HG03457 (cell line): ENCODE data around the gene HLA-DQA1.
"Not testable (repeated sequence)": the region's sequence is repeated elsewhere in the genome, so short reads cannot be mapped to it uniquely, and the experiment has no call there.

Source experiments
- ATAC-seq: cut with Tn5 transposase; IDR thresholded peaks from one replicate; pipeline ENCODE4 v1.9.1; 2021; ENCODE audit warnings: moderate number of reproducible peaks; ENCODE audit not compliant: unreplicated experiment

The HLA-DQA1 gene

DNA sequence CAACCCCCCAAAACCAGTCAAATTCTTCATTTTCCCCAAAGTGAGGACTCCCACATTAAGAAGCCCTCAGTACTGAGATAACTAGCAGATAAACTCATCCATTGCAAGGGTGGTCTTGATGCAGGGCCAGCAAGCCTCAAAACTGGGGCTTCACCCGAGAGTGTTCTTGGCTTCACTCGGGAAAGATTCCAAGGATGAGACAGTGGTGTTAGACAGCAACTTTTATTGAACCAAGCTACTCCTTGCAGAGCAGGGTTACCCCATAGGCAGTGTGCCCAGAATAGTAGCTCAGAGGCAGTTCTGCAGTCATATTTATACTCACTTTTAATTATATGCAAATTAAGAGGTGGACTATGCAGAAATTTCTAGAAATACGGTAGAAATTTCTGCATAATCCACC lies 15.8 kb upstream of the HLA-DQA1 start:
- ATAC-seq, result no peak

GRCh38 chr6:32622545-32623401 lies 14.4 kb upstream of the HLA-DQA1 start:
- ATAC-seq, result peak; percentile 49

- ATAC-seq, result no peak
Measured at GRCh38 chr6:32623693-32624092, 13.5 kb upstream of the HLA-DQA1 start.

DNA sequence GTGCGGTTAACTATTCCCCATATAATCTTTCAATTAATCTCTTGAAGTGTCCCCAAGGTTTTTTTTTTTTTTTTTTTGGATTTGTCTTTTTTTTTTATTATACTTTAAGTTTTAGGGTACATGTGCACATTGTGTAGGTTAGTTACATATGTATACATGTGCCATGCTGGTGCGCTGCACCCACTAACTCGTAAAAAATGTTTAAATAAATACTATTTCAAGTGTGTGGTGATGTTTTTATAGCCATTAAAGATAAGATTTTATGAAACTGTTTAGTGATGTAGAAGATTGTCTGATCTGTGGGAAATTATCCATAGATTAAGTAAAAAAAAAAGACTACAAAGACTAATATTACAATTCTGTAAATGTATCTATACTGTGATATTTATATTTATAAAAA lies 12.6 kb upstream of the HLA-DQA1 start:
- ATAC-seq, result no peak

DNA sequence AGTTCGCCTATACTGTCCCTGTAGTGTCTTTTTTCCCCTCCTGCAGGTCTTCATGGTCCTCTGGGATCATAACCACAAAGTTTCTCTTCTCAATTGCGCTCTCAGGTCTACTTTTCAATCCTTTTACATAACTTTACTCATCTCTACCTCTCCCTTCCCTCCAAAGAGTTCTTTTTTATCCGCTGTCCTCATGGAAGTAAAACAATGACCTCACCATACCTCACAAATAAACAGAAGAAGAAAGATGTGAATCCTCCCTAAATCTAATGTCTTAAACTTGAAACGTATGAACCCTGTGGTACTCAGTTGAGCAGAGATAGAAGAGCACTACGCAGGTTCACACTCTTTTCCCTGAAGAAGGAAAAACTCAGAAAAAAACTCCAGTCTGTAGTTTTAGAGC lies 12.1 kb upstream of the HLA-DQA1 start:
- ATAC-seq, result no peak

GRCh38 chr6:32627249-32627648 lies 10.0 kb upstream of the HLA-DQA1 start:
- no peak for ATAC-seq

DNA sequence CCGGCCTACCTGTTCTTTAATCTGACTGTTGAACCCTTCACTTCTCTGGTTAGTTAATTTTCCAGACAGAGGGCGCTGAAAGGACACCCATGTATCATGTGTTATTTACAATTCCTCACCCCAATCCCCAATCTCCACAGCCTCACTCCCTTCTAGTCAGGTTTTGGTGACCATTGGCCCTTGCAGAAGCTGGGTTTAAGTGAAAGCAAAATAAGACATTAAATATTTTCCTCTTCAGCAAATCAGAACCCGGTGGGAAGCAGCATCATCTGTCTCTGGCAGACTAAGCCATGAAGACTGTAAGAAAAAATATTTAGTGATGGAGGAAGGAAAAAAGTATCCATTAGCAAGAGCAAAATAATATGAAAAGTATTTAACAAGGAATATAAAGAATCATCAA lies 9.4 kb upstream of the HLA-DQA1 start:
- ATAC-seq, result no peak

GRCh38 chr6:32629793-32630192 lies 7.4 kb upstream of the HLA-DQA1 start:
- not testable (repeated sequence) for ATAC-seq

GRCh38 chr6:32635526-32636123 lies 1.6 kb upstream of the HLA-DQA1 start:
- no peak for ATAC-seq

DNA sequence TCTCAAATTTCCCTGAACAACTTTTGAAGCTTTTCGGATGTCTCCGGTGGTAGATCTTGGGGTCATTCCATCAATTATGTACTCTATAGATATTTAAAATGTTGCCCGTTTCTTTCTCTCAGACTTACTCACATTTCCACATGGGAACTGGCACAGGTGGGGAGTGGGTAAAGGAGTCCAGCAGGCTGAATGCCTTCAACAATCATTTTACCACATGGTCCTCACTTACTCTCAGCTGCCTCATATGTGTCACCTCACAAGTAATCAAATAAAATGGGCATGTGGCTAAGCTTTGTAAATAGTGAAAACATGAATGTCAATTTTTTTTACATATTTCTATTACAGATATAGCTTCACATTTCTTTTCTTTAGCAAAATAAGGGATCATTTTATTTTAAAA lies 677 bp downstream of the HLA-DQA1 start:
- no peak for ATAC-seq

GRCh38 chr6:32638532-32639219 lies 1.5 kb downstream of the HLA-DQA1 start:
- ATAC-seq, result no peak

DNA sequence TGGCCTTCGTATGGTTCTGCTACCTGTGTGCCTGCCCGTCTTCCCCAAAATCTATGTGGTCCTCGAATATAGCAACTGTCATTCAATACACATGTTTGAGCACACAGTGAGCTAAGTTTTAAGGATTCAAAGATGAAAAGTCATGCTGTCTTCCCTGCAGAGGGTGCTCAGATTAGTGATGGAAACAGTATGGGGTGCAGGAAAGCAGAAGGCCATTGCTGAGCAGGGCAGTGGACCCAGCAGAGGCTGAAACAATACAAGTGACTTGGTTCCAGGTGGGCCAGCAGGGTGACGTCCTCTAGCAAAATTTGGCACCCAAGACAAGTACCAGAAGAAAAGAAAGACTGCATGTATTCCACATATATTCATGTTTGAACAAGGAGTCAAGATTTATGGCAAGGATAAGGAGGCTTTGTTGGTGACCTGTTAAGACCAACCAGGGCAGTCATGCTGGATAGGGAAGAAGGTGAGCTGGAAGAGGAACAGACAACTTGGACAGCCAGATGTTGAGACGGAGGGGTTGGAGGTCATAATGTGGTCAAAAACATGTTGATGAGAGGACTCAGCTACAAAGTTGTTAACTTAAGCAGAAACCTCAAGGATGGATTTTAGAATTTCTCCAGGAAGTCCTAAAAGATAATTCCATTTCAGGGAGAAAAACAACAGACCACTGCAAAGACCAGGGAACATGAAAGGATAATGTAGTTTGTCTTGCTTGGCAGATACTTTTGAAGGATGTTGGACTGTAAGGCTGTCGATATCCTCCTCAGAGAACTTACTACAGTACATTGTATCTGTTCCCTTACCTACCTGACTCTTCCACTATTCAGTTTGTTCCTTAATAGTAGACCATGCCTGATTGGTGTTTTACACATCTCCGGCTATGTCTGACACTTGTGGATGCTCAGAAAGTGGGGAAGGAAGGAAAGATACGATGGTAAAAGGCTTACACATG lies 2.5 kb downstream of the HLA-DQA1 start:
- no peak for ATAC-seq

GRCh38 chr6:32641122-32641521 lies 3.9 kb downstream of the HLA-DQA1 start:
- ATAC-seq, result no peak

DNA sequence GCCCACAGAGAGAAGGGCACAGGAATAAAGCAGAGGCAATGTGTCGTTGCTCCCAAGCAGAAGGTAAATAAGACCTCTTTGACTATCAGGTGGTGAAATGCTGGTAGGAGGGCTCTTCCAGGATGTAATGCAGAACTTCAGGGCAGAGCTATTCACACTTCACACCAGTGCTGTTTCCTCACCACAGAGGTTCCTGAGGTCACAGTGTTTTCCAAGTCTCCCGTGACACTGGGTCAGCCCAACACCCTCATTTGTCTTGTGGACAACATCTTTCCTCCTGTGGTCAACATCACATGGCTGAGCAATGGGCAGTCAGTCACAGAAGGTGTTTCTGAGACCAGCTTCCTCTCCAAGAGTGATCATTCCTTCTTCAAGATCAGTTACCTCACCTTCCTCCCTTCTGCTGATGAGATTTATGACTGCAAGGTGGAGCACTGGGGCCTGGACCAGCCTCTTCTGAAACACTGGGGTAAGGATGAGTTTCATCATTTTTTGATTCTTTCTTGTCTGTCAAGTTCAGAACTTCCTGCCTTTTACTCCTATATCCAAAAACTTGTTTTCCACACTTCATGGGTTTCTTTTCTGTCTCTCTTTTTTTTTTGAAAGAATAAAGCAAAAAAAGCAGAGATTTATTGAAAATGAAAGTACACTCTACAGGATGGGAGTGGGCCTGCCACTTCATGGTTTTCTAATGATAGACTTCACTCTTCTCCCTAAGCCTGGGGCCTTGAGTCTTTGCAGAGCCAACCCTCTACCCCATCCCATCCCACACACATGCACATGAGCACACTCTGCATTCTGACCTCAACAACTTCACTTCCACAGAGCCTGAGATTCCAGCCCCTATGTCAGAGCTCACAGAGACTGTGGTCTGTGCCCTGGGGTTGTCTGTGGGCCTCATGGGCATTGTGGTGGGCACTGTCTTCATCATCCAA lies 4.8 kb downstream of the HLA-DQA1 start:
- ATAC-seq, result not testable (repeated sequence)

- ATAC-seq, result no peak
Measured at GRCh38 chr6:32642720-32643106, 5.5 kb downstream of the HLA-DQA1 start.

DNA sequence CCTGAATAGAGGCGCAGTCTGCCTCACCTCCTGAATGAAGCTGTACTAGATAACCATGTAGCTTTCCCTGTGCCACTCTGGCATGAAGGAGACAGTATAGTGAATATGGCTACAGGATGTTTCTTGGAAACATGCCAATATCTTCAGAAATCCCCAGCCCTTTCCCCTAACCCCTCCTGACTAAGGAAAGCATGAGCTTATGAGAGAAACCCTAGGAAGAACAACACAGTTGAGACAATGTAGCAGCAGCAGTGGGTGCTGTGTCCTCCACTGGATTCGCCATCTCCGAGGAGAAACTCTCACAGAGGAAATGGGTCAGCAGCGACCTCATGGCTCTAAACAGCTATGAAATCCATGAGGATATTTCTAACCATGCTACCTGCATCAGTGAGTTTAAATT lies 6.7 kb downstream of the HLA-DQA1 start:
- ATAC-seq, result no peak

DNA sequence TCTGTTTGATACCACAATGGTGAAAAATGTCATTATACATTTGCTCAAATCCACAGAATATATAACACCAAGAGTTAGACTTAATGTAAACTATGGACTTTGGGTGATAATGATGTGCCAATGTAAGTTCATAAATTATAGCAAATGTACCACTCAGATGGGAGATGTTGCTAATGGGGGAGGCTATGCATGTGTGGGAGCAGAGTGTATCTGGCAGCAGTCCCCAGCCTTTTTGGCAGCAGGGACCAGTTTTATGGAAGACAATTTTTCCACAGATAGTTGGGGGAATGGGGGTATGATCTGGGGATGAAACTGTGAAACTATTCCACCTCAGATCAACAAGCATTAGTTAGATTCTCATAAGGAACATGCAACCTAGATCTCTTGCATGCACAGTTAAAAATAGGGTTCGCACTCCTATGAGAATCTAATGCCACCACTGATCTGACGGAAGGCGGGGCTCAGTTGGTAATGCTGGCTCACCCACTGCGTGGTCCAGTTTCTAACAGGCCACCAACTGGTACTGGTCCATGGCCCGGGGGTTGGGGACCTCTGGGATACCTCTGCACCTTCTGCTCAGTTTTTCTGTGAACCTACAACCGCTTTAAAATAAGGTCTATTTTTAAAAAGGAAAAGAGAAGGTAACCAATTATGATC lies 8.0 kb downstream of the HLA-DQA1 start:
- ATAC-seq, result no peak

DNA sequence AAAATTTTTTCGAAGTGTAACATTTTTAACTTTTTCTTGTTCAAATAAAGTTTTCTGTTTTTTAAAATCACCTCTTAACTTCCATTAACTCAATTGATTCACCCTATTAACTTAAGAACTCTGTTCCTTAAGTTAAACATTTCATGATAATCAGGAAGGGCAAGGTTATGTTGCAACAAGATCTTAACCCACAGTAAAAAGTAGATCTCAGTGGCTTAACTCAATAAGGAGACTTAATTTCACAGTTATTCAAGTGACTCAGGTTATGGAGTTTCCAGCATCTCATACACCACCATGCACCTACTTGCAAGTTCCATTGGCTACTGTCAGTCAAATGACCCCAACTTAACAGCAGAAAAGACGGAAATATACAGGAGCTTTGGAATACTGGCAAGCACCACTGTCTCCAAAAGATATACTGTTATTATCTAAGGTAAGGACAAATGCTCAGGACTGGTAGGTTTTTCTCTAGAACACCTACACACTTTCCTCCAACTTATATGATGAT lies 18.1 kb downstream of the HLA-DQA1 start:
- no peak for ATAC-seq

DNA sequence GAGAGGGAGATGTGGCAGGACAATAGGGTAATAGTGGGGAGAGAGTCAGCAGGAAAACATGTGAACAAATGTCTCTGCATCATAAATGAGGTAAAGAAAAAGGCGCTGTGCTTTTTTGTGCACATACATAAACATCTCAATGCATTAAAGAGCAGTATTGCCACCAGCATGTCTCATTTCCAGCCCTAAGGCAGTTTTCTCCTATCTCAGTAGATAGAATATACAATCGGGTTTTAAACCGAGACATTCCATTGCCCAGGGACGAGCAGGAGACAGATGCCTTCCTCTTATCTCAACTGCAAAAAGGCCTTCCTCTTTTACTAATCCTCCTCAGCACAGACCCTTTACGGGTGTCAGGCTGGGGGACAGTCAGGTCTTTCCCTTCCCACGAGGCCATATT lies 20.1 kb downstream of the HLA-DQA1 start:
- ATAC-seq, result not testable (repeated sequence)
